HG03575 (cell line): ENCODE measurements around the gene VPS39.

Experiments used
- ATAC-seq: cut with Tn5 transposase; IDR thresholded peaks from one replicate; pipeline ENCODE4 v1.9.1; 2021; ENCODE audit not compliant: unreplicated experiment, insufficient number of reproducible peaks, low FRiP score; ENCODE audit errors: extremely low read depth

The VPS39 gene

GRCh38 chr15:42137461-42138261 is 70.4 kb downstream of the VPS39 start:
- ATAC-seq: no peak

DNA sequence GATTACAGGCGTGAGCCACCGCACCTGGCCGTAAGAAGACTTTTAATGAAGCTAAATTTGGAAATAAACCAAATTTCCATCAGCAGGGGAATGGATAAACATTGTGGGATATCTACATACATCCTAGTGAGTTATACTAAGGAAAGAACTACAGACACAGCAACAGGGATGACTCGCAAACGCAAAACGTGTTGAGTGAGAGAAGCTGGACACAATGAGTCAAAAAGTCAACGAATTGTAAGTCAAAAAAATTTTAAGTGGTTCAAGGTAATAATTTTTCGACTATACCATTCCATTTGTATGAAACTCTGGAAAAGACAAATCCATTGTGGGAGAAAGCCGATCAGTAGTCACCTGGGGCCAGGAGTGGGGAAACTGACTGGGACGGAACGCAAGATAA is 71.6 kb downstream of the VPS39 start:
- no peak for ATAC-seq

DNA sequence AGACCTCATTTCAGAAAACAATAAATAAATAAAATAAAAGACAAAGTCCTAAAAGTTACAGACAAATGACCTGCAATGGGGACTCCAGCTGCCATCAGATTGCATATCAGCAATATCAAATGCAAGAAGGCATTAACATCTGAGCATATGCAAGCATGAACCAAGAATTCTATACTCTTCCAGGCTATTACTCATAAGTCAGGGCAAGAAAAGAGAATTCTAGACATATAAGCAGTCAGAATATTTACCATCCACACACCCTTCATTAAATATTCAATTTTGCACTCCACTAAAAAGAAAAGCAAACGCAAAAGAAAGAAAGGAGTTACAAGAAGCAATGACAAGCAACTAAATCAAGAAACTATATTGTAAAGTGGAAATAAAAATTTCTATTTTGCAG is 72.8 kb downstream of the VPS39 start:
- ATAC-seq: no peak

GRCh38 chr15:42134617-42135245 is 73.4 kb downstream of the VPS39 start:
- no peak for ATAC-seq

GRCh38 chr15:42133886-42134502 is 74.1 kb downstream of the VPS39 start:
- ATAC-seq: no peak

GRCh38 chr15:42133356-42133755 is 74.7 kb downstream of the VPS39 start:
- no peak for ATAC-seq

- ATAC-seq: no peak
Measured at GRCh38 chr15:42131826-42132806, 76.0 kb downstream of the VPS39 start.

- no peak for ATAC-seq
Measured at GRCh38 chr15:42131006-42131405, 77.1 kb downstream of the VPS39 start.

GRCh38 chr15:42130246-42130986 is 77.7 kb downstream of the VPS39 start:
- ATAC-seq: no peak

- no peak for ATAC-seq
Measured at GRCh38 chr15:42129364-42129763, 78.7 kb downstream of the VPS39 start.

- ATAC-seq: no peak
Measured at GRCh38 chr15:42128476-42128875, 79.6 kb downstream of the VPS39 start.

DNA sequence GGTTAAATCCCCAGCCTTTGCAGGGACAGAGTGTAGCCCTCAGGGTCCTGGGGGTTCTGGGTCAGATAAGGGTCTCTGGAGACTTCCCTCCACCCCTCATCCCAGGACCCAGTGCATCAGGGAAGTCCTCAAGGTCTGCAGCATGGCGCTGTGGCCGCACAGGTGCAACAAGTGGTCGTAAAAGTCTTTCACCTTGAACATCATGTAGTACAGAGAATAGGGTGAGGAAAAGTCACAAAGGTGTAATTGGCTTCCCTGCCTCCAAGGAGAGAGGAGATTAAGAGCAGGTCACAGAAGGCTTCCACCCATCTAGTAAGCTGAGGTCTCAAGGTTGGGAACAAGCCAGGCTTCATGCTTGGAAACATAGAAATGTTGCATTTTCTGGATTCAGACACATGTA is 84.6 kb downstream of the VPS39 start:
- no peak for ATAC-seq

GRCh38 chr15:42121682-42122081 is 86.4 kb downstream of the VPS39 start:
- no peak for ATAC-seq

DNA sequence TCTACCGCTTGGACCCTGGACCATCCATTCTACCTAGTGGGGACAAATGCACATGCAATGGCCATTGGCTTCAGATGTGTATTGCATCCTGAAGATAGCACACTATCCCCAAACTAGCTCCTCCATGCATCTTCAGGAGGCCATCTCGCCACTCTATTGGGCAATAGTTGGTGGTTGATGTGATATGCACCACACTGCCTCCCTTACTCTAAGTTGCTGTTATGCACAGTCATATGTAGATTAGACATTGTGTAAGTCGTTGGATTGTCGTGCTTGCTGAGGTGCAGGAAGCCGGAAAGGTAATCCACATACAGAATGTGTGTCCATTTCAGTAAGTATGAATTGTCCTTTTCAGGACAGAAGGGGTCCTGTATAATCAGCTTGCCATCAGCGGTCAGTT is 87.1 kb downstream of the VPS39 start:
- ATAC-seq: no peak

DNA sequence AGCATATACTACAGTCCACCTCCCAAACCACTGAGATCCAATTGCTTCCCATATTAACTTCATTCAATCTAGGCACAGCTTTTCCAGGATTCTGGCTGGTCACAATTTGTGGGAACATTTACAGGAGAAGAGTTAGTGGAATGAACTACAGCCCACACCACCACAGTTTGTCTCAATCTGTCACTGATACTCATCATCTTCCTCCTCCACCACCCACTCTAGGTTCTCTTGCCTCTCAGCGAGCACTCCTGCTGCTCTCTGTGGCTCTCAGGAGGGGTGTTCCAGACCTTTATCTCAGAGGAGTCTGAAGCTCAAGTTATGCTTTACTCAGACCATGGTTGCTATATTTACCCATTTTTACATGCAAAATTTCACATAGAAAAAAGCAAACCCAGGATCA is 87.8 kb downstream of the VPS39 start:
- no peak for ATAC-seq

DNA sequence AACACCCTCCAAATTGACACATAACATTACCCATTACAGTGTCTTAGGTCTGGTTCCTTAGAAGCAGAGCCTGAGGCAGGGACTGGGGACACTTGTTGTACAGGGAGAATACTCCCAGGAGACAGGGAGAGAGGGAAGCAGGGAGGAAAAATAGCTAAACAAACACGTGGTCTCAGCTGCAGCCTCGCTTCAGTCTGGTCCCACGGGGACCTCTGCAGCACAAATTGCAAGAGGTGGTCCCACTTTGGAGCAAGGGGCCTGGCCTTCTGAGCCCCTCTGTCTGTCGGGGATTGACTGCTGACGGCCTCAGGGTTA is 88.7 kb downstream of the VPS39 start:
- ATAC-seq: no peak

GRCh38 chr15:42118650-42119445 is 89.3 kb downstream of the VPS39 start:
- ATAC-seq: no peak

DNA sequence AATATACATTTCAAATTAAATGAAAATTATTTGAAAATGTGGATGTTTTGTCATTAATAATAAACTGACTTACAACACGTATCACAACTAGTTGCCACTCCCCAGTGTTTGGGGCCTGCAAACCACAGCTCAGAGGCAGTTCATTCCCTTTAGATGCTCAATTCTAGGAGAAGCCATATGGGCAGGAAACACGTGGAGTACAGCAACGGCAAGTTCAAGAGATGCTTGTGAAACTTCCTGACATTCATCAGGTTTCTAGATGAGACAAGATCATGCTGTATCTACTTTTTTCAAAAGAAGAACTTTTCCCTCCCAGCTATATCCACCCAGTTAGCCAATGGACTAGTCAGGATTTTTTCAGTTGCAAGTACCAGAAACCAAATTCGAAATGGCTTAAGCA is 96.2 kb downstream of the VPS39 start:
- ATAC-seq: no peak
